K562 (cell line): Measurements from ENCODE around the gene SH3BP5. TPM values are rescaled to one million over a fixed set of nuclear protein-coding genes. Genes with fewer than 3 reads are reported as not detected.

ENCODE experiments used
- ATAC-seq: fragments of 200-7000 bp; cut with Tn5 transposase; 3 replicates; pipeline ENCODE4 v1.9.1; 2020; ENCODE audit warnings: moderate library complexity
- BruUV-seq: library from RNA; stranded (reverse); fragments of 400-500 nt; replicated peaks from 2 replicates; lab custom pipeline; 2021; lab: Mats Ljungman, UMichigan
- CTCF ChIA-PET: fragments of 300-600 bp; formaldehyde crosslinking; extraction: SDS; loops from one replicate; lab custom pipeline; 2021; ENCODE audit warnings: low intra/inter-chr PET ratio; lab: Yijun Ruan, JAX
- POLR2A ChIA-PET: fragments of 300-600, 350-650 bp; sonication (Branson Sonifier 250); formaldehyde crosslinking; extraction: SDS; loops from one replicate; lab custom pipeline; 2021; ENCODE audit warnings: antibody characterized with exemption, inconsistent platforms; lab: Yijun Ruan, JAX
- DNase-seq, 4 experiments: peaks; one replicate each; pipeline versions ENCODE4 v3.0.0 to v3.0.0-alpha.2; 2011 to 2018; ENCODE audit warnings: low spot score in 3 of 4, mixed read lengths in 3 of 4; ENCODE audit errors: extremely low read depth in 1 of 4
- FAIRE-seq: peaks from 2 replicates; lab custom pipeline; 2011; peaks lifted over from hg19 to GRCh38; lab: Jason Lieb, UNC
- H2AFZ ChIP-seq: 2 replicates; pipeline ENCODE4 v1.6.0; 2011; ENCODE audit warnings: low read depth, low read length, control low read depth, inconsistent platforms
- H3K27ac ChIP-seq: fragments of 200-600 bp; 3 replicates; pipeline ENCODE4 v1.8.0; 2011; ENCODE audit warnings: low read depth, mild to moderate bottlenecking, control low read depth, inconsistent platforms, low read length, moderate library complexity, mixed read lengths; ENCODE audit errors: extremely low read depth
- H3K27me3 ChIP-seq, 2 experiments: fragments of 300-600 bp in 1 of 2; 2 replicates in 1 of 2; 3 replicates in 1 of 2; pipeline versions ENCODE4 v1.6.0 to v1.8.0; 2011; ENCODE audit warnings: inconsistent platforms in 2 of 2, low read length in 2 of 2, mild to moderate bottlenecking in 1 of 2, mixed read lengths in 1 of 2, moderate library complexity in 1 of 2; ENCODE audit not compliant: control insufficient read depth in 2 of 2, insufficient read depth in 2 of 2
- H3K36me3 ChIP-seq: fragments of 300-600 bp; 3 replicates; pipeline ENCODE4 v1.8.0; 2011; ENCODE audit warnings: mild to moderate bottlenecking, low read length, inconsistent platforms; ENCODE audit not compliant: control insufficient read depth, insufficient read depth
- H3K4me1 ChIP-seq, 2 experiments: fragments of 200-600 bp in 1 of 2; replicated peaks in 1 of 2; 2 replicates in 1 of 2; 3 replicates in 1 of 2; pipeline versions ENCODE4 v1.5.1 to v1.8.0; 2011; ENCODE audit warnings: inconsistent platforms in 2 of 2, low read length in 2 of 2, mild to moderate bottlenecking in 1 of 2, mixed read lengths in 1 of 2, moderate library complexity in 1 of 2; ENCODE audit not compliant: control insufficient read depth in 2 of 2, insufficient read depth in 2 of 2
- H3K4me2 ChIP-seq: 2 replicates; pipeline ENCODE4 v1.6.1; 2011; ENCODE audit warnings: low read length, control low read depth, inconsistent platforms, mixed read lengths; ENCODE audit not compliant: insufficient read depth
- H3K4me3 ChIP-seq: fragments of 200-600 bp; sonication (generic), shearing (Covaris generic); 2 replicates; pipeline ENCODE4 v1.5.1; 2016; ENCODE audit warnings: control low read depth, inconsistent platforms
- H3K79me2 ChIP-seq: fragments of 200-600 bp; 3 replicates; pipeline ENCODE4 v1.8.0; 2011; ENCODE audit warnings: low read length, inconsistent platforms; ENCODE audit not compliant: control insufficient read depth, insufficient read depth
- H3K9ac ChIP-seq, 2 experiments: 2 replicates each; pipeline versions ENCODE4 v1.6.0 to v1.6.1; 2011; ENCODE audit warnings: low read depth in 2 of 2, low read length in 2 of 2, control low read depth in 1 of 2, inconsistent platforms in 1 of 2, mild to moderate bottlenecking in 1 of 2, mixed read lengths in 1 of 2; ENCODE audit not compliant: insufficient read depth in 1 of 2
- H3K9me1 ChIP-seq: one replicate; pipeline ENCODE4 v1.6.0; 2011; ENCODE audit warnings: inconsistent platforms, mild to moderate bottlenecking, low read length, moderate library complexity; ENCODE audit not compliant: control insufficient read depth, insufficient read depth
- H3K9me3 ChIP-seq: replicated peaks from 2 replicates; pipeline ENCODE4 v1.5.1; 2011; ENCODE audit warnings: low read depth, low read length, inconsistent platforms; ENCODE audit not compliant: control insufficient read depth, insufficient read depth
- H4K20me1 ChIP-seq: replicated peaks from 2 replicates; pipeline ENCODE4 v1.6.1; 2011; ENCODE audit warnings: low read length, inconsistent platforms, mixed read lengths; ENCODE audit not compliant: control insufficient read depth, insufficient read depth
- FOXA3 ChIP-seq, 2 experiments: fragments of 450-650 bp in 1 of 2; sonication (generic) in 1 of 2; formaldehyde crosslinking; IDR thresholded peaks in 1 of 2; conservative IDR thresholded peaks in 1 of 2; 2 replicates each; pipeline versions ENCODE4 v1.4.0 to v1.8.0; 2020 to 2022; ENCODE audit warnings: mild to moderate bottlenecking in 2 of 2, missing genetic modification reagents in 1 of 2
- POLR2A ChIP-seq: fragments of 450-650 bp; conservative IDR thresholded peaks from 2 replicates; pipeline ENCODE4 v1.6.1; 2016
- POLR2G ChIP-seq: fragments of 200-400 bp; formaldehyde crosslinking; IDR thresholded peaks from 2 replicates; pipeline ENCODE4 v1.6.1; 2017; ENCODE audit warnings: low read depth, mild to moderate bottlenecking, antibody characterized with exemption, low read length, moderate library complexity
- TEAD4 ChIP-seq, 2 experiments: sonication (generic) in 1 of 2; formaldehyde crosslinking in 1 of 2; IDR thresholded peaks; 2 replicates each; pipeline versions ENCODE4 v1.6.1 to v1.8.0; 2012 to 2022; ENCODE audit warnings: borderline replicate concordance in 1 of 2, inconsistent platforms in 1 of 2, low read length in 1 of 2, mild to moderate bottlenecking in 1 of 2, missing genetic modification reagents in 1 of 2
- WGBS: fragments of 100-300 bp; shearing (Covaris generic); methylation state at CpG from one replicate; pipeline ENCODE4 v1.1.6; 2016; ENCODE audit warnings: low coverage, mixed read lengths; ENCODE audit not compliant: insufficient coverage; ENCODE audit errors: missing lambda C conversion rate; 5-methylcytosine and 5-hydroxymethylcytosine counted together
- in situ Hi-C: fragments of 300-500 bp; cut with MboI; formaldehyde crosslinking; loops from 4 replicates; pipeline ENCODE4 v1.15.0; 2018; ENCODE audit warnings: inconsistent platforms, mixed read lengths
- intact Hi-C: fragments of 100-400 bp; cut with micrococcal nuclease; formaldehyde crosslinking; loops from 2 replicates; pipeline ENCODE4 v1.14.2; 2022
- polyA plus RNA-seq, 8 experiments: library from polyadenylated mRNA; depleted of rRNA in 4 of 8; stranded (reverse) in 5 of 8; unstranded in 3 of 8; fragments of >200 nt; fragmentation: Nextera tagmentation in 2 of 8; fragmentation: Illumina TruSeq in 1 of 8; extraction: Ambion mirVana in 2 of 8; extraction: Trizol in 1 of 8; gene quantifications; 2 replicates each; pipeline versions ENCODE4 v1.2.1 to v1.2.3, GENCODE V29; 2011 to 2014; ENCODE audit warnings: inconsistent platforms in 1 of 8, missing spikeins in 1 of 8
- total RNA-seq, 7 experiments: library from RNA; depleted of rRNA in 6 of 7; stranded (reverse); fragments of >200 nt in 6 of 7; fragmentation: Illumina TruSeq in 2 of 7; extraction: Trizol in 2 of 7; gene quantifications; 2 replicates each; pipeline versions ENCODE4 v1.2.1 to v1.2.3, GENCODE V29; 2011 to 2021; ENCODE audit warnings: low replicate concordance in 1 of 7
- TF ChIP-seq, protein P1 (sequence below): fragments of 200-400 bp; formaldehyde crosslinking; IDR thresholded peaks from 2 replicates; pipeline ENCODE4 v1.6.1; 2017; ENCODE audit warnings: mild to moderate bottlenecking, low read depth, low read length, moderate library complexity

SH3BP5 gene
- total and polyA plus RNA-seq, 9 of the 15 experiments (the other 6 are each of a cell fraction or from before 2014, with no cell fraction given) = 2.9 to 29.0 (median 14.9) TPM

DNA sequence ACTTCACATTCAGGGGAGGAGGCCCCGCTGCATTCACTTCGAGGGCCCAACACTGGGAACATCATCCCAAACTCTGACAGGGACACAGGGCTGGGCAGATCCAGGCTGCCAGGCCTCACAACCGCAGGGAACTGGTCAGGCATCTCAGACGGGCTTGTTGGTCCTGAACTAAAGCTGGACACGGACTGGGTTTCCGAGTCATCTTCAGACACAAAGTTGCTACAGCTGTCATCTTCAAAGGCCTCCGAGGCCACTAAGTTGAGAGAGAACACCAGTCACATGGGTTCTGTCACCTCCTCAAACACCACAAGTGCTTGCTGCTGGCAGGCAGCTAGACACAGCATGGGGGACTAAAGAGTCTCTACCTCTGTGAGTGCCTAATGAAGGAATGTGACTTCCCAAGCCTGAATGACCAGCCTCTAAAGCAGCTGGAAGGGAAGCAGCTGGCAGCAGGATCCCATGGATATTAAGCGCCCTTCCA lies 75.5 kb downstream of the SH3BP5 start:
- BruUV-seq = no TSS peak
- Histone ChIP-seq H3K36me3 (peaks cover 91% of the 10 kb centered on the region), H3K4me2 (no peak overlapping the region), H3K9me3 (no peaks in the 10 kb centered on the region), H3K9me1 (no peaks in the 10 kb centered on the region), H3K4me1 (peaks cover 0 to 20% of the 10 kb centered on the region in 2 experiments; a peak in 4 of 5 replicates), H3K9ac (peak overlapping the region in 1 of 2 experiments; percentile 64; a peak in 1 of 4 replicates), H2AFZ (no peak overlapping the region), H3K27ac (no peak overlapping the region), H3K4me3 (no peak overlapping the region), H3K27me3 (no peaks in the 10 kb centered on the region), H4K20me1 (no peaks in the 10 kb centered on the region; the same call in 1 of the 2 replicates), H3K79me2 (no peaks in the 10 kb centered on the region)
- CTCF ChIA-PET = no interaction called here
- in situ Hi-C loops = no loop called here
- DNase-seq (no peak), ATAC-seq (no peak), FAIRE-seq (no peak)
- POLR2A ChIA-PET = interaction anchor here (1.5 to 4.6 kb wide), 2 partner anchors 8 to 12 kb away, joined by 8 to 37 read pairs; no protein-coding TSS in a partner anchor
- WGBS = 89% methylated on average over 8 of the region's 8 CpGs
- intact Hi-C loops = no loop called here
- TF ChIP-seq, protein P1, sequence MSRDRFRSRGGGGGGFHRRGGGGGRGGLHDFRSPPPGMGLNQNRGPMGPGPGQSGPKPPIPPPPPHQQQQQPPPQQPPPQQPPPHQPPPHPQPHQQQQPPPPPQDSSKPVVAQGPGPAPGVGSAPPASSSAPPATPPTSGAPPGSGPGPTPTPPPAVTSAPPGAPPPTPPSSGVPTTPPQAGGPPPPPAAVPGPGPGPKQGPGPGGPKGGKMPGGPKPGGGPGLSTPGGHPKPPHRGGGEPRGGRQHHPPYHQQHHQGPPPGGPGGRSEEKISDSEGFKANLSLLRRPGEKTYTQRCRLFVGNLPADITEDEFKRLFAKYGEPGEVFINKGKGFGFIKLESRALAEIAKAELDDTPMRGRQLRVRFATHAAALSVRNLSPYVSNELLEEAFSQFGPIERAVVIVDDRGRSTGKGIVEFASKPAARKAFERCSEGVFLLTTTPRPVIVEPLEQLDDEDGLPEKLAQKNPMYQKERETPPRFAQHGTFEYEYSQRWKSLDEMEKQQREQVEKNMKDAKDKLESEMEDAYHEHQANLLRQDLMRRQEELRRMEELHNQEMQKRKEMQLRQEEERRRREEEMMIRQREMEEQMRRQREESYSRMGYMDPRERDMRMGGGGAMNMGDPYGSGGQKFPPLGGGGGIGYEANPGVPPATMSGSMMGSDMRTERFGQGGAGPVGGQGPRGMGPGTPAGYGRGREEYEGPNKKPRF = no peak
- no peak for TF ChIP-seq FOXA3 (CRISPR knock-in tag; conservative IDR thresholded peaks at IDR 0.05 in 1 of 2, IDR thresholded peaks at IDR 0.05 in 1 of 2)
- 0 out of 2 replicates have a peak, but pooled peaks have one; percentile 28 for TF ChIP-seq POLR2G
- 0 out of 2 replicates have a peak, but pooled peaks have one; percentile 10 for TF ChIP-seq POLR2A
- no peak for TF ChIP-seq TEAD4 (IDR thresholded peaks at IDR 0.05; ENCODE audit: low read length)
- peak; percentile 50; the same call in 1 of the 2 replicates for TF ChIP-seq TEAD4 (CRISPR knock-in tag; IDR thresholded peaks at IDR 0.05; ENCODE audit: borderline replicate concordance)
